H9 (cell line): ENCODE results near the gene PITPNM3. TPM values are rescaled to one million over a fixed set of nuclear protein-coding genes. Genes with fewer than 3 reads are reported as not detected.

Source experiments
- DNase-seq: peaks from one replicate; pipeline ENCODE4 v3.0.0-alpha.2; 2017
- H2AFZ ChIP-seq: one replicate; pipeline ENCODE4 v1.6.1; 2013; ENCODE audit warnings: mild to moderate bottlenecking, low read length, control low read depth, moderate library complexity
- H2AK5ac ChIP-seq: 2 replicates; pipeline ENCODE4 v1.6.1; 2013; ENCODE audit warnings: low read length, control low read depth, mixed read lengths; ENCODE audit not compliant: insufficient read length
- H2BK120ac ChIP-seq: one replicate; pipeline ENCODE4 v1.6.1; 2013; ENCODE audit warnings: low read depth, mild to moderate bottlenecking, low read length, control low read depth, inconsistent platforms; ENCODE audit not compliant: poor library complexity, severe bottlenecking
- H2BK12ac ChIP-seq: 2 replicates; pipeline ENCODE4 v1.6.1; 2013; ENCODE audit warnings: low read length, control low read depth, mixed read lengths, low read depth; ENCODE audit not compliant: insufficient read length
- H2BK15ac ChIP-seq: 2 replicates; pipeline ENCODE4 v1.6.1; 2013; ENCODE audit warnings: low read depth, low read length, control low read depth
- H2BK20ac ChIP-seq: one replicate; pipeline ENCODE4 v1.6.1; 2013; ENCODE audit warnings: low read depth, mild to moderate bottlenecking, low read length, control low read depth, inconsistent platforms; ENCODE audit not compliant: poor library complexity, severe bottlenecking
- H2BK5ac ChIP-seq: 2 replicates; pipeline ENCODE4 v1.6.1; 2013; ENCODE audit warnings: low read length, control low read depth, mixed read lengths; ENCODE audit not compliant: insufficient read length
- H3K14ac ChIP-seq: 2 replicates; pipeline ENCODE4 v1.6.1; 2013; ENCODE audit warnings: low read length, control low read depth; ENCODE audit not compliant: insufficient read depth
- H3K18ac ChIP-seq: 2 replicates; pipeline ENCODE4 v1.6.1; 2013; ENCODE audit warnings: low read depth, mild to moderate bottlenecking, mixed read lengths, low read length, control low read depth; ENCODE audit not compliant: insufficient read length
- H3K23ac ChIP-seq: 2 replicates; pipeline ENCODE4 v1.6.1; 2013; ENCODE audit warnings: low read length, control low read depth, mixed read lengths, low read depth; ENCODE audit not compliant: insufficient read length
- H3K23me2 ChIP-seq: 2 replicates; pipeline ENCODE4 v1.6.1; 2013; ENCODE audit warnings: low read depth, mild to moderate bottlenecking, mixed read lengths, low read length, control low read depth; ENCODE audit not compliant: insufficient read length, poor library complexity, severe bottlenecking
- H3K27ac ChIP-seq: 2 replicates; pipeline ENCODE4 v1.5.1; 2013; ENCODE audit warnings: low read length, control low read depth, mixed read lengths, low read depth; ENCODE audit not compliant: insufficient read length
- H3K27me3 ChIP-seq: 2 replicates; pipeline ENCODE4 v1.6.1; 2013; ENCODE audit warnings: low read length, control low read depth, inconsistent platforms; ENCODE audit not compliant: insufficient read depth
- H3K4ac ChIP-seq: 2 replicates; pipeline ENCODE4 v1.6.1; 2013; ENCODE audit warnings: low read depth, mild to moderate bottlenecking, control low read depth, inconsistent platforms, low read length, moderate library complexity
- H3K4me1 ChIP-seq: 2 replicates; pipeline ENCODE4 v1.6.1; 2013; ENCODE audit warnings: low read length, control low read depth, inconsistent platforms; ENCODE audit not compliant: insufficient read depth
- H3K4me2 ChIP-seq: 2 replicates; pipeline ENCODE4 v1.6.1; 2013; ENCODE audit warnings: low read length, control low read depth, mixed read lengths; ENCODE audit not compliant: insufficient read length, insufficient read depth
- H3K56ac ChIP-seq: 2 replicates; pipeline ENCODE4 v1.6.1; 2013; ENCODE audit warnings: low read depth, mild to moderate bottlenecking, mixed read lengths, low read length, control low read depth; ENCODE audit not compliant: insufficient read length
- H3K79me1 ChIP-seq: 2 replicates; pipeline ENCODE4 v1.6.1; 2013; ENCODE audit warnings: low read depth, mild to moderate bottlenecking, moderate library complexity, low read length, control low read depth, inconsistent platforms; ENCODE audit not compliant: insufficient read depth, poor library complexity, severe bottlenecking
- H3K79me2 ChIP-seq: 2 replicates; pipeline ENCODE4 v1.6.1; 2013; ENCODE audit warnings: low read length, control low read depth, inconsistent platforms; ENCODE audit not compliant: insufficient read depth
- H3K9ac ChIP-seq: 2 replicates; pipeline ENCODE4 v1.6.1; 2013; ENCODE audit warnings: low read length, control low read depth, mixed read lengths; ENCODE audit not compliant: insufficient read length; ENCODE audit errors: extremely low read depth
- H3K9me3 ChIP-seq: one replicate; pipeline ENCODE4 v1.6.1; 2013; ENCODE audit warnings: low read depth, low read length, inconsistent platforms; ENCODE audit not compliant: control insufficient read depth
- H3T11ph ChIP-seq: one replicate; pipeline ENCODE4 v1.6.1; 2013; ENCODE audit warnings: mild to moderate bottlenecking, low read length, control low read depth, inconsistent platforms
- H4K20me1 ChIP-seq: one replicate; pipeline ENCODE4 v1.6.1; 2013; ENCODE audit not compliant: control insufficient read depth, insufficient read length, insufficient read depth
- H4K5ac ChIP-seq: 2 replicates; pipeline ENCODE4 v1.6.1; 2013; ENCODE audit warnings: low read depth, mild to moderate bottlenecking, mixed read lengths, low read length, control low read depth; ENCODE audit not compliant: insufficient read length
- H4K8ac ChIP-seq: replicated peaks from 2 replicates; pipeline ENCODE4 v1.6.1; 2013; ENCODE audit warnings: low read length, control low read depth, mixed read lengths, low read depth; ENCODE audit not compliant: insufficient read length
- H4K91ac ChIP-seq: 2 replicates; pipeline ENCODE4 v1.6.1; 2013; ENCODE audit warnings: low read depth, mild to moderate bottlenecking, moderate library complexity, mixed read lengths, low read length, control low read depth; ENCODE audit not compliant: insufficient read length
- H3K27ac Mint-ChIP-seq, 3 experiments: 2 replicates in 2 of 3; 3 replicates in 1 of 3; pipeline ENCODE4 v1.8.0; 2020 to 2021; ENCODE audit warnings: mixed read lengths in 3 of 3, mild to moderate bottlenecking in 1 of 3, moderate library complexity in 1 of 3
- H3K27me3 Mint-ChIP-seq: 2 replicates; pipeline ENCODE4 v1.8.0; 2021; ENCODE audit warnings: low read depth, mild to moderate bottlenecking, moderate library complexity, mixed read lengths
- H3K36me3 Mint-ChIP-seq, 3 experiments: 2 replicates in 2 of 3; 3 replicates in 1 of 3; pipeline ENCODE4 v1.8.0; 2020 to 2021; ENCODE audit warnings: low read depth in 3 of 3, mixed read lengths in 3 of 3; ENCODE audit not compliant: insufficient read depth in 1 of 3
- H3K4me1 Mint-ChIP-seq, 2 experiments: 2 replicates each; pipeline ENCODE4 v1.8.0; 2020; ENCODE audit warnings: mixed read lengths in 2 of 2
- H3K4me3 Mint-ChIP-seq, 2 experiments: 2 replicates in 1 of 2; 3 replicates in 1 of 2; pipeline ENCODE4 v1.8.0; 2020 to 2021; ENCODE audit warnings: mild to moderate bottlenecking in 2 of 2, mixed read lengths in 2 of 2, moderate library complexity in 1 of 2
- H3K9me3 Mint-ChIP-seq, 2 experiments: 2 replicates in 1 of 2; 3 replicates in 1 of 2; pipeline ENCODE4 v1.8.0; 2020; ENCODE audit warnings: mild to moderate bottlenecking in 2 of 2, mixed read lengths in 2 of 2, moderate library complexity in 1 of 2
- WGBS: extraction: QIAGEN DNeasy Blood & Tissue Kit; methylation state at CpG from one replicate; pipeline ENCODE4 v1.1.7; 2013; ENCODE audit warnings: missing lambda C conversion rate, low lambda C conversion rate, mixed read lengths; ENCODE audit not compliant: insufficient read length; ENCODE audit errors: extremely low coverage; 5-methylcytosine and 5-hydroxymethylcytosine counted together
- total RNA-seq: library from RNA; stranded (reverse); gene quantifications from 2 replicates; pipeline ENCODE4 v1.2.1, GENCODE V29; 2021
- TF ChIP-seq, protein P1 (sequence below): fragments of 200-600 bp; sonication (generic); conservative IDR thresholded peaks from 3 replicates; pipeline ENCODE4 v1.8.0; 2021; ENCODE audit warnings: antibody characterized with exemption, mild to moderate bottlenecking

PITPNM3 gene
- total RNA-seq, 1 experiment from 2014 or later, result 3.4 TPM

DNA sequence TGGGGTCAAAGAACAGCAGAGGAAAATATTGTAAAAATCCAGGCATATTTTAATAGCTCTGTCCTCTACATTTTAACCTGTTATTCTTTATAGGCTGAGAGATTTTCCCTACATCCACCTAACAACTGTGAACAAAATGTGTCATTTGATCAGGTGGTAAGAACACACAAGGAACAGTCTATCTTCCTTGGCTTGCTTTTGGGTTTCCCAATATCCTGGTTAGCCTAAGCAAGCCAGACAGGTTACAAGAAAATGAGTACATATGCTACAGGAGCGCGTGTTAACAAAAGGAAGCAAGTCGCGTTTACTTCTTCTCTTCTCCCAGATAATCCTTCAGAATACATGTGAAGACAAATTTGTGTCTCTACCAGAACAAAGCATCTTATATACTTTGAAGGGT is 31.0 kb upstream of the PITPNM3 start:
- H3K4me3 Mint-ChIP-seq, result no peak overlapping the region

More for the DNA sequence above, 31.0 kb upstream of the PITPNM3 start:
- no peak overlapping the region for H3K56ac ChIP-seq
- no peak overlapping the region for H2AK5ac ChIP-seq
- H4K20me1 ChIP-seq, result no peaks in the 10 kb centered on the region
- H3K79me1 ChIP-seq, result no peaks in the 10 kb centered on the region
- Mint-ChIP-seq H3K9me3 (peaks cover 10 to 13% of the 10 kb centered on the region in 2 experiments), H3K4me1 (peaks cover 5 to 6% of the 10 kb centered on the region in 2 experiments), H3K27me3 (no peaks in the 10 kb centered on the region), H3K36me3 (peaks cover 57 to 81% (median 78%) of the 10 kb centered on the region in 3 experiments), H3K27ac (no peak overlapping the region)
- H2BK12ac ChIP-seq, result no peak overlapping the region
- no peak overlapping the region for H4K5ac ChIP-seq
- no peaks in the 10 kb centered on the region for H3K9me3 ChIP-seq
- H3K23ac ChIP-seq, result no peak overlapping the region
- DNase-seq, result no peak
- H3K4me1 ChIP-seq, result no peaks in the 10 kb centered on the region
- no peak overlapping the region for H2BK15ac ChIP-seq
- H2BK5ac ChIP-seq, result no peak overlapping the region
- no peak overlapping the region for H2AFZ ChIP-seq
- no peak overlapping the region for H2BK20ac ChIP-seq
- no CpG with 5 or more reads among the region's 4 CpGs for WGBS
- no peaks in the 10 kb centered on the region for H3K27me3 ChIP-seq
- no peak overlapping the region for H4K91ac ChIP-seq
- H4K8ac ChIP-seq, result no peak overlapping the region
- H3K14ac ChIP-seq, result no peak overlapping the region
- H3K4me2 ChIP-seq, result no peak overlapping the region
- H2BK120ac ChIP-seq, result no peak overlapping the region
- H3K23me2 ChIP-seq, result no peaks in the 10 kb centered on the region
- H3K9ac ChIP-seq, result no peak overlapping the region
- H3K18ac ChIP-seq, result no peak overlapping the region
- H3K79me2 ChIP-seq, result no peaks in the 10 kb centered on the region
- TF ChIP-seq, protein P1, sequence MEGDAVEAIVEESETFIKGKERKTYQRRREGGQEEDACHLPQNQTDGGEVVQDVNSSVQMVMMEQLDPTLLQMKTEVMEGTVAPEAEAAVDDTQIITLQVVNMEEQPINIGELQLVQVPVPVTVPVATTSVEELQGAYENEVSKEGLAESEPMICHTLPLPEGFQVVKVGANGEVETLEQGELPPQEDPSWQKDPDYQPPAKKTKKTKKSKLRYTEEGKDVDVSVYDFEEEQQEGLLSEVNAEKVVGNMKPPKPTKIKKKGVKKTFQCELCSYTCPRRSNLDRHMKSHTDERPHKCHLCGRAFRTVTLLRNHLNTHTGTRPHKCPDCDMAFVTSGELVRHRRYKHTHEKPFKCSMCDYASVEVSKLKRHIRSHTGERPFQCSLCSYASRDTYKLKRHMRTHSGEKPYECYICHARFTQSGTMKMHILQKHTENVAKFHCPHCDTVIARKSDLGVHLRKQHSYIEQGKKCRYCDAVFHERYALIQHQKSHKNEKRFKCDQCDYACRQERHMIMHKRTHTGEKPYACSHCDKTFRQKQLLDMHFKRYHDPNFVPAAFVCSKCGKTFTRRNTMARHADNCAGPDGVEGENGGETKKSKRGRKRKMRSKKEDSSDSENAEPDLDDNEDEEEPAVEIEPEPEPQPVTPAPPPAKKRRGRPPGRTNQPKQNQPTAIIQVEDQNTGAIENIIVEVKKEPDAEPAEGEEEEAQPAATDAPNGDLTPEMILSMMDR, result no peak
- no peak overlapping the region for H3T11ph ChIP-seq
- H3K27ac ChIP-seq, result no peak overlapping the region
- no peak overlapping the region for H3K4ac ChIP-seq
